PFSK-1 (cell line): ENCODE results near the gene EYA4.

Source experiments
- FOXP2 ChIP-seq: optimal IDR thresholded peaks from 2 replicates; pipeline ENCODE3; 2011; ENCODE audit warnings: borderline replicate concordance, control low read depth, inconsistent platforms; ENCODE audit not compliant: insufficient read depth; ENCODE audit errors: extremely low read length, extremely low read depth
- POLR2AphosphoS5 ChIP-seq: IDR thresholded peaks from 2 replicates; pipeline ENCODE4 v1.6.1; 2012; ENCODE audit warnings: low read depth, mild to moderate bottlenecking, control low read depth, low read length, moderate library complexity
- REST ChIP-seq, 2 experiments: IDR thresholded peaks; 2 replicates each; pipeline versions ENCODE4 v1.6.1 to v1.8.0; 2011 to 2012; ENCODE audit warnings: low read depth in 2 of 2, low read length in 2 of 2, control low read depth in 1 of 2, inconsistent platforms in 1 of 2, mild to moderate bottlenecking in 1 of 2, moderate library complexity in 1 of 2; ENCODE audit not compliant: insufficient read depth in 1 of 2
- SIN3A ChIP-seq: IDR thresholded peaks from 2 replicates; pipeline ENCODE4 v1.6.1; 2012; ENCODE audit warnings: mild to moderate bottlenecking, low read length, moderate library complexity, borderline replicate concordance; ENCODE audit not compliant: insufficient read depth
- TAF1 ChIP-seq: IDR thresholded peaks from 2 replicates; pipeline ENCODE4 v1.6.1; 2012; ENCODE audit warnings: low read length, control low read depth, borderline replicate concordance; ENCODE audit not compliant: insufficient read depth

GRCh38 chr6:133254552-133255228 lies 13.5 kb downstream of the EYA4 start:
- TF ChIP-seq POLR2AphosphoS5 (no peak), FOXP2 (no peak), SIN3A (no peak), TAF1 (no peak), REST (IDR thresholded peaks at IDR 0.05; ENCODE audit: insufficient read depth in 1 of 2, low read depth in 2 of 2, low read length in 2 of 2) (no peak)
